ENCODE measurements around the gene LIX1. TPM values are rescaled to one million over a fixed set of nuclear protein-coding genes. Genes with fewer than 3 reads are reported as not detected.
A peak's percentile ranks its signal among the peaks of the same experiment; 100 is the strongest.

LIX1 gene
- total and polyA plus RNA-seq, 4 donors: not detected

GRCh38 chr5:97163360-97163764 is 21.0 kb upstream of the LIX1 start:
- Histone ChIP-seq H3K36me3 (ENCODE audit: control insufficient read depth in 4 of 4, insufficient read depth in 3 of 4, low read depth in 1 of 4, low read length in 3 of 4) (peaks cover 3 to 45% (median 29%) of the 10 kb centered on the region in 4 donors), H3K27me3 (ENCODE audit: control insufficient read depth in 4 of 4, insufficient read depth in 4 of 4, low read length in 3 of 4) (no peaks in the 10 kb centered on the region), H3K9me3 (ENCODE audit: control insufficient read depth in 4 of 4, low read length in 3 of 4) (no peaks in the 10 kb centered on the region), H3K9ac (ENCODE audit: low read depth in 1 of 2, low read length in 2 of 2) (no peak overlapping the region), H3K4me3 (ENCODE audit: low read depth in 1 of 3, low read length in 3 of 3) (no peak overlapping the region), H3K27ac (ENCODE audit: low read depth in 1 of 2, low read length in 2 of 2) (no peak overlapping the region), H3K4me1 (ENCODE audit: control insufficient read depth in 4 of 4, insufficient read depth in 4 of 4, low read length in 3 of 4) (peaks cover 0 to 3% (median 0%) of the 10 kb centered on the region in 4 donors)
- TF ChIP-seq CTCF (IDR thresholded peaks at IDR 0.05; ENCODE audit: low read depth, low read length, missing input control): peak; percentile 39
- no peak for TF ChIP-seq SP1 (IDR thresholded peaks at IDR 0.05)
- peak; percentile 49 to 60 for TF ChIP-seq RAD21 (IDR thresholded peaks at IDR 0.05)
- DNase-seq (ENCODE audit: low spot score): no peak

GRCh38 chr5:97162045-97162444 is 19.6 kb upstream of the LIX1 start:
- peaks cover 0 to 3% (median 0%) of the 10 kb centered on the region in 4 donors for H3K4me1 ChIP-seq (ENCODE audit: control insufficient read depth in 4 of 4, insufficient read depth in 4 of 4, low read length in 3 of 4)
- no peak for TF ChIP-seq REST (IDR thresholded peaks at IDR 0.05)
- peak; percentile 94 for TF ChIP-seq RAD21 (IDR thresholded peaks at IDR 0.05)
- TF ChIP-seq HNF4G (IDR thresholded peaks at IDR 0.05): no peak
- no peak for TF ChIP-seq SP1 (IDR thresholded peaks at IDR 0.05)
- TF ChIP-seq FOXA1 (IDR thresholded peaks at IDR 0.05): no peak
- TF ChIP-seq CTCF (IDR thresholded peaks at IDR 0.05; ENCODE audit: low read depth, low read length, missing input control): peak; percentile 91
- TF ChIP-seq FOXA2 (IDR thresholded peaks at IDR 0.05): no peak
- TF ChIP-seq GABPA (IDR thresholded peaks at IDR 0.05 in 1 of 2, conservative IDR thresholded peaks at IDR 0.05 in 1 of 2): no peak
- TF ChIP-seq JUND (IDR thresholded peaks at IDR 0.05): no peak
- H3K27me3 ChIP-seq (ENCODE audit: control insufficient read depth in 4 of 4, insufficient read depth in 4 of 4, low read length in 3 of 4): no peaks in the 10 kb centered on the region
- 27% methylated on average over 4 of the region's 4 CpGs for WGBS
- peaks cover 0 to 3% (median 1%) of the 10 kb centered on the region in 4 donors for H3K9me3 ChIP-seq (ENCODE audit: control insufficient read depth in 4 of 4, low read length in 3 of 4)
- no peak overlapping the region for H3K27ac ChIP-seq (ENCODE audit: low read depth in 1 of 2, low read length in 2 of 2)
- no peak overlapping the region for H3K4me3 ChIP-seq (ENCODE audit: low read depth in 1 of 3, low read length in 3 of 3)
- H3K36me3 ChIP-seq (ENCODE audit: control insufficient read depth in 4 of 4, insufficient read depth in 3 of 4, low read depth in 1 of 4, low read length in 3 of 4): peaks cover 3 to 36% (median 19%) of the 10 kb centered on the region in 4 donors
- H3K9ac ChIP-seq (ENCODE audit: low read depth in 1 of 2, low read length in 2 of 2): no peak overlapping the region
- DNase-seq (ENCODE audit: low spot score): peak; percentile 66

- no peak for DNase-seq (ENCODE audit: low spot score)
- Histone ChIP-seq H3K9ac (ENCODE audit: low read depth in 1 of 2, low read length in 2 of 2) (no peak overlapping the region), H3K36me3 (ENCODE audit: control insufficient read depth in 4 of 4, insufficient read depth in 3 of 4, low read depth in 1 of 4, low read length in 3 of 4) (peaks cover 0 to 20% (median 14%) of the 10 kb centered on the region in 4 donors), H3K4me1 (ENCODE audit: control insufficient read depth in 4 of 4, insufficient read depth in 4 of 4, low read length in 3 of 4) (no peaks in the 10 kb centered on the region), H3K27me3 (ENCODE audit: control insufficient read depth in 4 of 4, insufficient read depth in 4 of 4, low read length in 3 of 4) (no peaks in the 10 kb centered on the region), H3K9me3 (ENCODE audit: control insufficient read depth in 4 of 4, low read length in 3 of 4) (peaks cover 0 to 5% (median 1%) of the 10 kb centered on the region in 4 donors), H3K4me3 (ENCODE audit: low read depth in 1 of 3, low read length in 3 of 3) (no peak overlapping the region), H3K27ac (ENCODE audit: low read depth in 1 of 2, low read length in 2 of 2) (no peak overlapping the region)
- WGBS: 97% methylated on average over 2 of the region's 2 CpGs
- TF ChIP-seq FOXA2 (IDR thresholded peaks at IDR 0.05) (no peak), ATF3 (IDR thresholded peaks at IDR 0.05) (no peak), HNF4G (IDR thresholded peaks at IDR 0.05) (no peak), CTCF (IDR thresholded peaks at IDR 0.05; ENCODE audit: low read depth, low read length, missing input control) (no peak), ZBTB33 (IDR thresholded peaks at IDR 0.05) (no peak), MAX (IDR thresholded peaks at IDR 0.05) (no peak)
Observed at GRCh38 chr5:97157689-97158088, 15.3 kb upstream of the LIX1 start.
